AG04449 (cell line): ENCODE results near the gene SPTLC1.

Source experiments
- CTCF ChIA-PET: fragments of 350-600 bp; formaldehyde crosslinking; extraction: SDS; loops from one replicate; lab custom pipeline; 2021; ENCODE audit warnings: antibody characterized with exemption; lab: Yijun Ruan, JAX
- POLR2A ChIA-PET: fragments of 400-600, 350-600 bp; formaldehyde crosslinking; extraction: SDS; loops from one replicate; lab custom pipeline; 2020; ENCODE audit warnings: antibody characterized with exemption, inconsistent platforms; lab: Yijun Ruan, JAX
- DNase-seq: peaks from one replicate; pipeline ENCODE4 v3.0.0-alpha.2; 2010; ENCODE audit warnings: low read depth, low spot score
- H3K4me3 ChIP-seq: 2 replicates; pipeline ENCODE4 v1.5.1; 2011; ENCODE audit warnings: low read depth, mild to moderate bottlenecking, control low read depth, low read length
- CTCF ChIP-seq: IDR thresholded peaks from one replicate; pipeline ENCODE4 v1.5.1; 2011; ENCODE audit warnings: mild to moderate bottlenecking, moderate library complexity, low read length, control low read depth, inconsistent platforms; ENCODE audit not compliant: insufficient read depth; ENCODE audit errors: missing control alignments

Gene SPTLC1

GRCh38 chr9:92043002-92043401 is 72.2 kb downstream of the SPTLC1 start:
- DNase-seq, result no peak
- no peak overlapping the region for H3K4me3 ChIP-seq
- ChIA-PET CTCF (no interaction called here), POLR2A (no interaction called here)
- no peak for TF ChIP-seq CTCF

- no peak for TF ChIP-seq CTCF
- ChIA-PET CTCF (no interaction called here), POLR2A (no interaction called here)
These were observed 73.0 kb downstream of the SPTLC1 start for GRCh38 chr9:92042260-92042659.

GRCh38 chr9:92036756-92037155 is 78.5 kb downstream of the SPTLC1 start:
- no peak for TF ChIP-seq CTCF
- ChIA-PET POLR2A (no interaction called here), CTCF (interaction anchor here (1.0 to 1.5 kb wide), 3 partner anchors 10 to 302 kb away, joined by 3 to 8 read pairs (median 3); no protein-coding TSS in a partner anchor)
- no peak overlapping the region for H3K4me3 ChIP-seq
- no peak for DNase-seq

More at GRCh38 chr9:92042260-92042659, 73.0 kb downstream of the SPTLC1 start:
- H3K4me3 ChIP-seq, result no peak overlapping the region
- DNase-seq, result no peak

- no peak overlapping the region for H3K4me3 ChIP-seq
- ChIA-PET CTCF (interaction anchor here (1.0 to 1.5 kb wide), 3 partner anchors 11 to 302 kb away, joined by 3 to 8 read pairs (median 3); no protein-coding TSS in a partner anchor), POLR2A (no interaction called here)
- TF ChIP-seq CTCF, result no peak
- no peak for DNase-seq
These were observed 78.8 kb downstream of the SPTLC1 start for GRCh38 chr9:92036411-92036746.

GRCh38 chr9:92035687-92036410 is 79.4 kb downstream of the SPTLC1 start:
- peak; percentile 21 for DNase-seq
- TF ChIP-seq CTCF, result no peak
- ChIA-PET POLR2A (no interaction called here), CTCF (interaction anchor here (1.0 to 1.5 kb wide), 3 partner anchors 11 to 301 kb away, joined by 3 to 8 read pairs (median 3); no protein-coding TSS in a partner anchor)
- no peak overlapping the region for H3K4me3 ChIP-seq

- no peak overlapping the region for H3K4me3 ChIP-seq
- POLR2A ChIA-PET, result no interaction called here
- TF ChIP-seq CTCF, result no peak
- DNase-seq, result peak; percentile 9
- CTCF ChIA-PET, result interaction anchor here (1.2 kb wide), 1 partner anchor 19 kb away, joined by 3 read pairs; no protein-coding TSS in a partner anchor
These were observed 80.1 kb downstream of the SPTLC1 start for GRCh38 chr9:92035146-92035545.
